Right lobe of liver (tissue), 4 donors: ENCODE results near the gene STK35.

ENCODE experiments used
- CTCF ChIP-seq, 4 donors: fragments of 200-600 bp in 3 of 4; fragments of 450-650 bp in 1 of 4; IDR thresholded peaks; one replicate each; pipeline versions ENCODE4 v1.5.1 to v1.8.0; 2016 to 2022; ENCODE audit warnings: antibody characterized with exemption in 4 of 4, mild to moderate bottlenecking in 2 of 4
- POLR2A ChIP-seq: fragments of 450-650 bp; IDR thresholded peaks from one replicate; pipeline ENCODE4 v1.6.1; 2017; ENCODE audit warnings: antibody characterized with exemption, mild to moderate bottlenecking
- donor health status: DM: no; HTN: no; CAD: no.
- donor health status: DM: no; HTN: no; CAD: no.
- donor health status: DM: no; HTN: yes; CAD: no.

- TF ChIP-seq CTCF (IDR thresholded peaks at IDR 0.05) = no peak
- no peak for TF ChIP-seq POLR2A
Observed at GRCh38 chr20:2174067-2174466, 72.4 kb downstream of the STK35 start.
